Erythroblast (primary cell): ENCODE measurements around the gene PRKG1.

Source experiments
- DNase-seq, 2 experiments: peaks; one replicate each; lab custom pipeline; 2025; lab: John Stamatoyannopoulos, UW
- GATA1 ChIP-seq: IDR thresholded peaks from 2 replicates; pipeline ENCODE4 v1.6.1; 2011; ENCODE audit warnings: low read depth, mild to moderate bottlenecking, control low read depth, low read length, moderate library complexity
- POLR2A ChIP-seq: IDR thresholded peaks from 2 replicates; pipeline ENCODE4 v1.6.1; 2011; ENCODE audit warnings: mild to moderate bottlenecking, low read length

The PRKG1 gene

DNA sequence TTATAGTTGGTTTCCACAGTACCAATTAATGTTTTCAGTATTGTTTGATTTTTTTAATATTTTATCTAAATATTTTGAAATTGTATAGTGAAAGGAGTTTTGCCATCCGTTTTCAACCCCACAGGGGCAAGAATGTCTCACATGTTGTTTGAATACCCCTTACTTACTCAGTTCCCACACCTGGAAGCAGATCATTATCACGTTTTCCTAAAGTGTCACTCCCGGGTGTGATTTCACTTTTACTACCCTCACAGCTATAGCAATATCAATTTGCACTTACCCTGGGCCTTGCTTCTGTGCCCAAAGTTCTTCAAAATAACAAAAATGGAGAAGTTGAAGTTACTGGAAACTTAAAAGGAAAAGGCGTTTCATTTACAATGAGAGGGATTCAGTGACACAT lies 397.0 kb downstream of the PRKG1 start:
- no peak for TF ChIP-seq POLR2A
- TF ChIP-seq GATA1 = no peak
- DNase-seq = no peak

DNA sequence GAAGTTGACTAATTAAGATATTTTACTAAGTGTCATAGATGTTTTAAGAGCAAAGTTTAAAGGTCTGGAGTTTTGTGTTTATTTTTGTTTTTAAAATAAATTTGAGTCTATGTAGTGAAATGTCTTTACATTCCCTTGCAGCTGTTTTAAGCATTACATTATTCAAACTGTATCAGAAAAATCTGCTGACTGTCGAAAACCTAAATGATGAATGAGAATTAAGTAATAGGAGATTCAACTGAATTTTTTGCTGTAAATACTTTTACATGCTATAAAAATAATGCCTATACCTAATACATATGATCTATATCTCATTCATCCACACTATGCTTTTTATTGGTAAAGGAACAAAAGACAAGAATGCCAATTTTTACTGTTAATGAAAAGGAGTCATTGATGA lies 397.9 kb downstream of the PRKG1 start:
- TF ChIP-seq POLR2A (no peak), GATA1 (no peak)
- DNase-seq = no peak

DNA sequence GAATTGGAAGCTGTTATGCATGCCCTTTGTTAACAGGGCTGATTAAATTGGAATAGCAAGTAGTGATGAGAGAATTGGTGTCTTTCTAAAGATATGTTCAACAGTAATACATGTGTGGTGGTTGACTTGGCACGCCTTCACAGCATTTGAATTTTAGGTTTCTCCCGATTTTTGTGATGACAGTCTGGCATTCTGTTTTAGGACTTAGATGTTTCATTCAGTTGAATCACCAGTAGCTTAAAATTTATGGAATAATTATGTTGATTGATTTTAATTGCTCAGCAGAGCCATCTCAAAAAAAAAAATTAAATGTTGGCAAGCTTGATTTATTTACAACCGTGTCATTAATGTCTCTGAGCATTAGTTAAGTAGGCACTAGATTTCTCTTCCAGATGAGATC lies 405.4 kb downstream of the PRKG1 start:
- TF ChIP-seq GATA1 (no peak), POLR2A (no peak)
- DNase-seq = no peak

DNA sequence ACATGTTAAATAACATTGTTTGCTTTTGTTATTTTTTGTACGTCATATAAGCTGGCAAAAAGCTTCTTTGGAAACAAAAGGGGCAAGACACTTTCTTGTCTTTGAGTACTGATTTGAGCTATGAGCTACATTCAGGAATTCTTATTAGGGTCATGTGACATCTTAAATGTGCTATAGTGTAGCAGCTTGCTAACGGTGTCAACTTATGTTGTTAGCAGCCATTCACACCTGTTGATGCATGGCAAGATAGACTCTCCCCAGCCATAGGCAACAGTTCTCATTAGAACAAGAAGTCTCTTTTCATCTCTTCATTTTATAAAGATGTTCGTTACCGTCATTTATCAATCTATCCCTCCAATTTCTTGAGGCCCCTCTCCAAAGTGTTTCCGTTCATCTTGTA lies 411.4 kb downstream of the PRKG1 start:
- DNase-seq = no peak
- no peak for TF ChIP-seq GATA1
- no peak for TF ChIP-seq POLR2A

- DNase-seq = no peak
- TF ChIP-seq GATA1 (no peak), POLR2A (no peak)
These were observed 413.3 kb downstream of the PRKG1 start for GRCh38 chr10:51487576-51487975.

DNA sequence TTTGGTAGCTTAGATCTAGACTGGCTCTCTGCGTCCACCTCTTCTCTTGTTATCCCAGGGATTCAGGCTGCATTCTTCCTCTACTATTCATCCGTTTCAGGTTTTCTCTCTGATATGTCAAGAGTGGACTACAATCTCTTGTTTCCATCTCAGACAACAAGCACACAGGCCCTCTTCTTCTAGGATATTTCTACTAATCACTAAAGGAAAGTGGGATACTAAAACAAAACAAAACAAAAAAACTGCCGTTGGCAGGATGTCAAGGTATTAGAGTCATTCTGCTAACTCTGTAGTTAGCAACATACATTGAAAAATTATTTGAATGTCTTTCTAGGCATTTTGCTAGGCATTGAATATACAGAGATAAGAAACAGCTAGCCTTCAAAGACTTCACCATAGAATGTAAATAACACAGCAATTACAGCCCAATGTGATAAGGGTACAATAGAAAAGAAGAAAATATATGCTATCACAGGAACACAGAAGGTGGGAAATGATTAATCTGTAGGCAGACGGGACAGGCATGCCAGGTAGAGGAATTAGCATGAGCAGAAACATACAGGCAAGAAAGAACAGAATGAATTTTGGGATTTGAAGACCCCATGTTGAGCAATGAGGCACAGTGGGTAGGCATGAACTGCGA lies 414.6 kb downstream of the PRKG1 start:
- DNase-seq = no peak
- TF ChIP-seq GATA1 = no peak
- no peak for TF ChIP-seq POLR2A

DNA sequence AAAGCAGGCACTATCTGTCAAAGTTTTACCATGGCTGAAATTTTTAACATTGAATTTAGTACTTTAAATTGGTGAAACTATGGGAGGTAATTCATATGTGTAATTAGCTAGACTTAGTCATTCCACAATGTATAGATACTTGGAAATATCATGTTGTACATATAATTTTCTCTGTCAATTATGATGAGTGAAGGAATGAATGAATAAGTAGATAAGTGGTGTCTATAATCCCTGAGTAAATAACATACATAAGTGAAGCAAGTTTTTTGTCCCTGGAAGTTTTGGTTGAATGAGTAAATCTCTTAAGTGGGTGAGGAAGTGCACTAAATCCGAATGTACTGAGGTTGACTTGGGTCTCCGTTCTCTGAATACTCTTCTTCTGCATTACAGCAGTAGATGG lies 424.1 kb downstream of the PRKG1 start:
- no peak for DNase-seq
- TF ChIP-seq GATA1 = no peak
- no peak for TF ChIP-seq POLR2A

DNA sequence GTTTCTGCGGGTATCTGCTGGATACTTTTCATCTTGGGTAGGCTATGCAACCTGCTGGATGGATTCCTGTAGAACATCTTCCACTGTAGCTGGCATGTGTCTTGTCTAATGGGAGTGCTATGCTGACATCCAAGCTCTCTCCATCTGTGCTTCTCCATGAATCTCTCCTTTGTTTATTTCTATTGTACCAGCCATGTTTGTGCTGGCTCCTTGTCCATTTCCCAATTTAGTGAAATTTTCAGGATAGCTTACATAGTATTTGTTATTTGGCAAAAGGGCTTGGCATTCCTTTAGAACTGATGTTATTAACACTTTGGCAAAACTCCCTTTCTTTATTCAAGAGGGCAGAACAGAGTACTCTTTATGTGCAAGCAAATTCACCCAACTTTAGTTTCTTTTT lies 427.1 kb downstream of the PRKG1 start:
- TF ChIP-seq GATA1 (no peak), POLR2A (no peak)
- no peak for DNase-seq

DNA sequence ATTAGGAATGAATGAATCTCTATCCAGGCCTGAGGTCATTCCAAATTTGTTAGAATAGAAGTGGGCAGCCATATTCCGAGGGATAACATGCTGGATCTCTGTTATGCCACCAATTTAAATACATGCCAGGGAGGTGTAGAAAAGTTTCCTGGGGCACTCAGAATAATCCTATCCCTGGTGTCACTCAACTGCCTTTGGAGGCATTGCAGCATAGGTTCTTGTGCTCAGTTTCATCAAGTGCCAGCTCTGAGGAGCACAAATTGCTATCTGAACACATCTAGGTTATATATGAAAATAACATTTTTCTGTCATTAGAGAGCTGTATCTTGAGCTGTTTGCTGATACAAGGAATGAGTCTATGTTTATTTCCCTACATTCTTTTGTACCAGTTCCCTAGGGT lies 427.8 kb downstream of the PRKG1 start:
- DNase-seq = no peak
- no peak for TF ChIP-seq POLR2A
- TF ChIP-seq GATA1 = no peak

GRCh38 chr10:51503378-51503777 lies 429.1 kb downstream of the PRKG1 start:
- TF ChIP-seq GATA1 (no peak), POLR2A (no peak)
- no peak for DNase-seq

DNA sequence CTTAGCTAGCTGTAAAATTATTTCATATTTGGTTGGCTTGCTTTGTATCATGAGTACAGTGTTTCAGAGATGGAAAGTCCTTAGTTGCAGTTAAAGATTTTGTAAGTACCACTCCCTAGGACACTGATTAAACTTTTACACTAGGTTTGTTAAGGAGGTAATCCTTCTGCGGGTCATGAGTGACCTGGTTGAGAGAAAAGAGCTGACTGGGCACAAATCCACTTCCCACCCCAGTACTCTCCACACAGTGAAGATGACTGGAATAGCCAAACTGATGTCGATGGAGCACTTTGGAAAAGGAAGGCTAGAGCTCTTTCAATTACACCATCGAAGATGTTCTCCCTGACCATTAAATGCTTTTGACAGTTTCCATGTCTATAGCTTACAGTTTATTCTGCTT lies 433.2 kb downstream of the PRKG1 start:
- TF ChIP-seq POLR2A = no peak
- no peak for TF ChIP-seq GATA1
- DNase-seq = no peak

DNA sequence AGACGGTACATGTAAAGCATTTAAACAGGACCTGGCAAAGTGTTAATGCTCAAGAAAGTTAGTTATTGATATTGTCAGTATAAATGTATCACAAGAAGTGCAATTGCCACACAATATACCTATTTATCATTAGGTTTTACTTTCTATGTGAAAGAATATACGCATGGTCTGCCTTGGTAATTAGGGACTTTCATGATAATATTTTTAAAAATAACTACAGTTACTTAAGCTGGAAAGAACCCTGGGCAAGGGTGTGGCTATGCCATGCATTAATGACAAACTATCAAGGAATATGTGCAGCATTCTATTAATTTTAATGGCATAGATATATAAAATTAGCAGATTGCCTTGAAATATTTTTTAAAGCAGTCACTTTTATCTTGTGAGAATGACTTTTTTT lies 433.9 kb downstream of the PRKG1 start:
- no peak for DNase-seq
- TF ChIP-seq GATA1 = no peak
- TF ChIP-seq POLR2A = no peak

- DNase-seq = no peak
- TF ChIP-seq GATA1 = no peak
- TF ChIP-seq POLR2A = no peak
These were observed 435.9 kb downstream of the PRKG1 start for GRCh38 chr10:51510231-51510630.

GRCh38 chr10:51521605-51522004 lies 447.3 kb downstream of the PRKG1 start:
- no peak for TF ChIP-seq GATA1
- TF ChIP-seq POLR2A = no peak
- DNase-seq = no peak

DNA sequence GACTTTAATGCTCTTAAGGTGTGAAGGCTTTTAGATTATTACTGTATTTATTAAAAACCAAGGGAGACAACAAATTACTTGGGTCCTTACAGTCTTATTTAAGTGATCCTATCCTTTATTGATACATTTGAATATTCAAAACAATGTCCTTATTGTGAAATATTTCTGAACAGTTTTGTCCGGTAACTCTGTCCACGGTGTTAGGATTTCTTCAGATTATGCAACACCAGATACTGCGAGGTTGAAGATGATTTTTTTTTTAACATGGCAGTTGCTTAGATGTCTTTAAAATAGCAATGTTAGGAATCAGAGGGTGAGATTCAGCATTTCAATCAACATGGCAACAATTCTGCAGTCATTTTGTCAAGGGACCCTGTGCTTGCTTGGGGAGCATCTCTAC lies 448.6 kb downstream of the PRKG1 start:
- no peak for TF ChIP-seq POLR2A
- no peak for TF ChIP-seq GATA1
- no peak for DNase-seq
